Measurements from ENCODE around the gene PHACTR3. TPM values are rescaled to one million over a fixed set of nuclear protein-coding genes. Genes with fewer than 3 reads are reported as not detected.

PHACTR3 gene
- total and polyA plus RNA-seq, 4 donors: 0.14 to 0.42 (median 0.17) TPM

GRCh38 chr20:59857966-59858365, 253.6 kb downstream of the PHACTR3 start:
- WGBS: 68% methylated on average over 2 of the region's 2 CpGs
- Histone ChIP-seq H3K36me3 (ENCODE audit: control insufficient read depth in 4 of 4, insufficient read depth in 3 of 4, low read depth in 1 of 4, low read length in 3 of 4) (no peaks in the 10 kb centered on the region), H3K9me3 (ENCODE audit: control insufficient read depth in 4 of 4, low read length in 3 of 4) (peaks cover 0 to 3% (median 0%) of the 10 kb centered on the region in 4 donors), H3K9ac (ENCODE audit: low read depth in 1 of 2, low read length in 2 of 2) (no peak overlapping the region), H3K4me3 (ENCODE audit: low read depth in 1 of 3, low read length in 3 of 3) (no peak overlapping the region), H3K27me3 (ENCODE audit: control insufficient read depth in 4 of 4, insufficient read depth in 4 of 4, low read length in 3 of 4) (no peaks in the 10 kb centered on the region), H3K4me1 (ENCODE audit: control insufficient read depth in 4 of 4, insufficient read depth in 4 of 4, low read length in 3 of 4) (no peaks in the 10 kb centered on the region), H3K27ac (ENCODE audit: low read depth in 1 of 2, low read length in 2 of 2) (no peak overlapping the region)
- no peak for TF ChIP-seq SP1 (IDR thresholded peaks at IDR 0.05)
- no peak for TF ChIP-seq RAD21 (IDR thresholded peaks at IDR 0.05)
- TF ChIP-seq GABPA (IDR thresholded peaks at IDR 0.05 in 1 of 2, conservative IDR thresholded peaks at IDR 0.05 in 1 of 2): no peak
- TF ChIP-seq, protein P1, sequence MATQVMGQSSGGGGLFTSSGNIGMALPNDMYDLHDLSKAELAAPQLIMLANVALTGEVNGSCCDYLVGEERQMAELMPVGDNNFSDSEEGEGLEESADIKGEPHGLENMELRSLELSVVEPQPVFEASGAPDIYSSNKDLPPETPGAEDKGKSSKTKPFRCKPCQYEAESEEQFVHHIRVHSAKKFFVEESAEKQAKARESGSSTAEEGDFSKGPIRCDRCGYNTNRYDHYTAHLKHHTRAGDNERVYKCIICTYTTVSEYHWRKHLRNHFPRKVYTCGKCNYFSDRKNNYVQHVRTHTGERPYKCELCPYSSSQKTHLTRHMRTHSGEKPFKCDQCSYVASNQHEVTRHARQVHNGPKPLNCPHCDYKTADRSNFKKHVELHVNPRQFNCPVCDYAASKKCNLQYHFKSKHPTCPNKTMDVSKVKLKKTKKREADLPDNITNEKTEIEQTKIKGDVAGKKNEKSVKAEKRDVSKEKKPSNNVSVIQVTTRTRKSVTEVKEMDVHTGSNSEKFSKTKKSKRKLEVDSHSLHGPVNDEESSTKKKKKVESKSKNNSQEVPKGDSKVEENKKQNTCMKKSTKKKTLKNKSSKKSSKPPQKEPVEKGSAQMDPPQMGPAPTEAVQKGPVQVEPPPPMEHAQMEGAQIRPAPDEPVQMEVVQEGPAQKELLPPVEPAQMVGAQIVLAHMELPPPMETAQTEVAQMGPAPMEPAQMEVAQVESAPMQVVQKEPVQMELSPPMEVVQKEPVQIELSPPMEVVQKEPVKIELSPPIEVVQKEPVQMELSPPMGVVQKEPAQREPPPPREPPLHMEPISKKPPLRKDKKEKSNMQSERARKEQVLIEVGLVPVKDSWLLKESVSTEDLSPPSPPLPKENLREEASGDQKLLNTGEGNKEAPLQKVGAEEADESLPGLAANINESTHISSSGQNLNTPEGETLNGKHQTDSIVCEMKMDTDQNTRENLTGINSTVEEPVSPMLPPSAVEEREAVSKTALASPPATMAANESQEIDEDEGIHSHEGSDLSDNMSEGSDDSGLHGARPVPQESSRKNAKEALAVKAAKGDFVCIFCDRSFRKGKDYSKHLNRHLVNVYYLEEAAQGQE (IDR thresholded peaks at IDR 0.05): no peak
- no peak for TF ChIP-seq FOXA1 (IDR thresholded peaks at IDR 0.05)
- no peak for TF ChIP-seq YY1 (IDR thresholded peaks at IDR 0.05)
- TF ChIP-seq, protein P2, sequence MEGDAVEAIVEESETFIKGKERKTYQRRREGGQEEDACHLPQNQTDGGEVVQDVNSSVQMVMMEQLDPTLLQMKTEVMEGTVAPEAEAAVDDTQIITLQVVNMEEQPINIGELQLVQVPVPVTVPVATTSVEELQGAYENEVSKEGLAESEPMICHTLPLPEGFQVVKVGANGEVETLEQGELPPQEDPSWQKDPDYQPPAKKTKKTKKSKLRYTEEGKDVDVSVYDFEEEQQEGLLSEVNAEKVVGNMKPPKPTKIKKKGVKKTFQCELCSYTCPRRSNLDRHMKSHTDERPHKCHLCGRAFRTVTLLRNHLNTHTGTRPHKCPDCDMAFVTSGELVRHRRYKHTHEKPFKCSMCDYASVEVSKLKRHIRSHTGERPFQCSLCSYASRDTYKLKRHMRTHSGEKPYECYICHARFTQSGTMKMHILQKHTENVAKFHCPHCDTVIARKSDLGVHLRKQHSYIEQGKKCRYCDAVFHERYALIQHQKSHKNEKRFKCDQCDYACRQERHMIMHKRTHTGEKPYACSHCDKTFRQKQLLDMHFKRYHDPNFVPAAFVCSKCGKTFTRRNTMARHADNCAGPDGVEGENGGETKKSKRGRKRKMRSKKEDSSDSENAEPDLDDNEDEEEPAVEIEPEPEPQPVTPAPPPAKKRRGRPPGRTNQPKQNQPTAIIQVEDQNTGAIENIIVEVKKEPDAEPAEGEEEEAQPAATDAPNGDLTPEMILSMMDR (IDR thresholded peaks at IDR 0.05; ENCODE audit: low read depth, low read length, missing input control): no peak
- TF ChIP-seq HNF4G (IDR thresholded peaks at IDR 0.05): no peak
- TF ChIP-seq JUND (IDR thresholded peaks at IDR 0.05): no peak
- no peak for TF ChIP-seq ZBTB33 (IDR thresholded peaks at IDR 0.05)
- no peak for TF ChIP-seq MAX (IDR thresholded peaks at IDR 0.05)
- no peak for TF ChIP-seq TAF1 (conservative IDR thresholded peaks at IDR 0.05)
- no peak for TF ChIP-seq FOXA2 (IDR thresholded peaks at IDR 0.05)
- no peak for TF ChIP-seq RXRA (IDR thresholded peaks at IDR 0.05)
- no peak for TF ChIP-seq EGR1 (IDR thresholded peaks at IDR 0.05; ENCODE audit: low read depth in 2 of 2)
- no peak for TF ChIP-seq ATF3 (IDR thresholded peaks at IDR 0.05)
- DNase-seq (ENCODE audit: low spot score): no peak

DNA sequence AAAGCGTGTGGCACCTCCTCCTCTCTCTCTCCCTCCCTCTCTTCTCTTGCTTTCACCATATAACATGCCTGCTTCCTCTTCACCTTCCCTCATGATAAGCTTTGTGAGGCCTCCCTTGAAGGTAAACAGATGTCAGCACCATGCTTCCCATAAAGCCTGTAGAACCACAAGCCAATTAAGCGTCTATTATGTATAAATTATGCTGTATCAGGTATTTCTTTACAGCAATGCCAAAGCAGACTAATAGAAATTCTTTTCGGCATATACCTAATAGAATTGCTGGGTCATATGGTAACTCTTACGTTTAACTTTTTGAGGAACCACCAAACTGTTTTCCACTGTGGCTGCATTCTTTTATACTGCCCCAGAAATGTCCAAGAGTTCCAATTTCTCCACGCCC, 254.1 kb downstream of the PHACTR3 start:
- DNase-seq (ENCODE audit: low spot score): no peak
- H3K9ac ChIP-seq (ENCODE audit: low read depth in 1 of 2, low read length in 2 of 2): no peak overlapping the region
- no peaks in the 10 kb centered on the region for H3K36me3 ChIP-seq (ENCODE audit: control insufficient read depth in 4 of 4, insufficient read depth in 3 of 4, low read depth in 1 of 4, low read length in 3 of 4)
- TF ChIP-seq ZBTB33 (IDR thresholded peaks at IDR 0.05) (no peak), GABPA (IDR thresholded peaks at IDR 0.05 in 1 of 2, conservative IDR thresholded peaks at IDR 0.05 in 1 of 2) (no peak), RAD21 (IDR thresholded peaks at IDR 0.05) (no peak), SP1 (IDR thresholded peaks at IDR 0.05) (no peak), HNF4G (IDR thresholded peaks at IDR 0.05) (no peak), NR2F2 (IDR thresholded peaks at IDR 0.05) (no peak), RXRA (IDR thresholded peaks at IDR 0.05) (no peak), ATF3 (IDR thresholded peaks at IDR 0.05) (no peak), EGR1 (IDR thresholded peaks at IDR 0.05; ENCODE audit: low read depth in 2 of 2) (no peak), FOXA2 (IDR thresholded peaks at IDR 0.05) (no peak), HNF4A (conservative IDR thresholded peaks at IDR 0.05) (no peak)
- no peaks in the 10 kb centered on the region for H3K4me1 ChIP-seq (ENCODE audit: control insufficient read depth in 4 of 4, insufficient read depth in 4 of 4, low read length in 3 of 4)
- H3K9me3 ChIP-seq (ENCODE audit: control insufficient read depth in 4 of 4, low read length in 3 of 4): peaks cover 0 to 3% (median 0%) of the 10 kb centered on the region in 4 donors
- H3K27ac ChIP-seq (ENCODE audit: low read depth in 1 of 2, low read length in 2 of 2): no peak overlapping the region
- 83% methylated on average over 5 of the region's 5 CpGs for WGBS
- H3K4me3 ChIP-seq (ENCODE audit: low read depth in 1 of 3, low read length in 3 of 3): no peak overlapping the region
- no peaks in the 10 kb centered on the region for H3K27me3 ChIP-seq (ENCODE audit: control insufficient read depth in 4 of 4, insufficient read depth in 4 of 4, low read length in 3 of 4)

Measured in liver (tissue), 9 donors.